Activated CD8-positive, alpha-beta T cell treated with anti-CD3 and anti-CD28 coated beads for 36 hours (primary cell): Measurements from ENCODE around the gene FANCF. TPM values are rescaled to one million over a fixed set of nuclear protein-coding genes. Genes with fewer than 3 reads are reported as not detected.
A peak's percentile ranks its signal among the peaks of the same experiment; 100 is the strongest.

Experiments used
- ATAC-seq: fragments of 200-7000 bp; cut with Tn5 transposase; one replicate; pipeline ENCODE4 v1.10.0; 2021; ENCODE audit warnings: mild to moderate bottlenecking, moderate library complexity
- CTCF ChIA-PET: fragments of 350-600 bp; sonication (Branson Sonifier 250); formaldehyde crosslinking; loops from one replicate; lab custom pipeline; 2021; ENCODE audit warnings: antibody characterized with exemption; lab: Charles Lee
- POLR2A ChIA-PET: fragments of 350-600 bp; sonication (Branson Sonifier 250); formaldehyde crosslinking; loops from one replicate; lab custom pipeline; 2021; ENCODE audit warnings: antibody characterized with exemption; lab: Charles Lee
- DNase-seq: peaks from one replicate; pipeline ENCODE4 v3.0.0-alpha.2; 2020
- H3K27ac Mint-ChIP-seq: one replicate; pipeline ENCODE4 v1.8.0; 2021; ENCODE audit warnings: mild to moderate bottlenecking, mixed read lengths
- H3K27me3 Mint-ChIP-seq: one replicate; pipeline ENCODE4 v1.8.0; 2021; ENCODE audit warnings: mixed read lengths
- H3K36me3 Mint-ChIP-seq: one replicate; pipeline ENCODE4 v1.8.0; 2021; ENCODE audit warnings: low read depth, mixed read lengths
- H3K4me1 Mint-ChIP-seq: one replicate; pipeline ENCODE4 v1.8.0; 2021; ENCODE audit warnings: low read depth, mixed read lengths
- H3K4me3 Mint-ChIP-seq: one replicate; pipeline ENCODE4 v1.8.0; 2021; ENCODE audit warnings: mild to moderate bottlenecking, moderate library complexity, mixed read lengths
- H3K9me3 Mint-ChIP-seq: one replicate; pipeline ENCODE4 v1.8.0; 2021; ENCODE audit warnings: mixed read lengths
- CTCF ChIP-seq: fragments of 200-600 bp; IDR thresholded peaks from one replicate; pipeline ENCODE4 v1.8.0; 2022; ENCODE audit warnings: antibody characterized with exemption, mild to moderate bottlenecking
- intact Hi-C: fragments of 100-400 bp; cut with micrococcal nuclease; formaldehyde crosslinking; loops from one replicate; pipeline ENCODE4 v1.10.0; 2022
- total RNA-seq, 2 experiments: library from RNA; stranded (reverse); gene quantifications; one replicate each; pipeline ENCODE4 v1.2.3, GENCODE V29; 2021

FANCF gene
- total RNA-seq, result 10 to 100 TPM; 13.4 to 14.9 TPM

- DNase-seq (peak; percentile 97), ATAC-seq (peak; percentile 97)
- ChIA-PET POLR2A (interaction anchor here (0.6 to 2.5 kb wide), 7 partner anchors 8 to 204 kb away, joined by 3 to 11 read pairs (median 4); partner anchors contain the start of gene SVIP), CTCF (interaction anchor here (1.0 to 2.0 kb wide), 4 partner anchors 9 to 162 kb away, joined by 3 to 7 read pairs (median 6); no protein-coding TSS in a partner anchor)
- Mint-ChIP-seq H3K27ac (peak within 1 kb of the TSS; percentile 98), H3K9me3 (no peaks in the 10 kb centered on the region), H3K4me3 (peak within 1 kb of the TSS; percentile 96), H3K36me3 (peaks cover 28% of the 10 kb centered on the region), H3K27me3 (no peaks in the 10 kb centered on the region), H3K4me1 (peaks cover 31% of the 10 kb centered on the region)
- intact Hi-C loops, result no loop called here
- TF ChIP-seq CTCF, result no peak
Measured at GRCh38 chr11:22625448-22626287, at the start of gene FANCF. Gene FANCF, minus strand, starts transcription at chr11:22625823. Its CDS starts 13 bp downstream, at chr11:22625810.

DNA sequence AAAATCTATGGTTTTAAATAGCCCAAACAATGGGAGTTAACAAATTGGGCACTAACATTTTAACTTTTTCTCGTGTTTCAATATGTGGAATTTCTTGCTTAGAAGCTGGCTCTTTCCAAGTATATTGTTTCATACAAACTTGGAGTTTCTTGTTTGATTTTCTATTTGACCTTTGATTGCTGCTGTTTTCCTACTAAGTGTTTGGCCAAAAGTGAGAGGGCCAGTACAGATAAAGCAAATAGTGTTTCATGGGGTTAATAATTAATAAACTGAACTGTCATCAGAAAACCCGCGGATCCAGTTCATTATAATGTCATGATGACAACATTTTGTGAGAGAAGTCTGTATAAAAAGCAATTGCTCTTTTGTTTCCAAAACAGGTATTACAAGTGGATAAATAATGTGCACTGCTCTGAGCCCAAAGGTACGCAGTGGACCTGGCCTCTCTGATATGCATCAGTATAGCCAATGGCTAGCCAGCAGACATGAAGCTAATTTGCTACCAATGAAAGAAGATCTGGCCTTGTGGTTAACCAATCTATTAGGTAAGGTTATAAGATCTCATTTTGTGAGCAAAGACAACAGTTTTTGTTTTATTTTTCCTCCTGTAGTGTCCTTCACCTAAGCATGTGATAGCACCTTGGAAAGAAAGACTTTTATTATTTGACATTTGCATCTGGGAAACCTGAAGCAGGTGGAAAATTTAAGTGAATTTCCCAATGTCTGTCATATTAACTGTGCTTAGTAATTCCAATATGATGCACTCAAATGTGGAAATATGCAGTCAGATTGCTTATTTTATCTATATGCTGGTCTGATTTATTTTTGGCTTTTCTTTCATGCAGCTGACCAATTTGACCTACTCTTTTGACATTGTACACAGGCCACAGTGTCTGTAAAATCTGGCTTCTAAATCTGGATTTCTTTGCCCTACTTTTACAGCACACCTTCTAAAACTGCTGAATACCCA, 49.1 kb upstream of the FANCF start:
- H3K4me3 Mint-ChIP-seq, result no peak overlapping the region
- DNase-seq, result no peak
- H3K4me1 Mint-ChIP-seq, result no peaks in the 10 kb centered on the region
- ChIA-PET CTCF (interaction anchor here (1.2 to 2.6 kb wide), 2 partner anchors 8 to 113 kb away, joined by 5 to 6 read pairs; partner anchors contain the start of gene GAS2), POLR2A (no interaction called here)
- intact Hi-C loops, result loop anchor here (5.0 to 10.0 kb wide), 2 partner anchors 58 to 110 kb away; no protein-coding TSS in a partner anchor
- no peak overlapping the region for H3K27ac Mint-ChIP-seq
- H3K27me3 Mint-ChIP-seq, result peaks cover 16% of the 10 kb centered on the region
- TF ChIP-seq CTCF, result no peak
- no peaks in the 10 kb centered on the region for H3K36me3 Mint-ChIP-seq
- ATAC-seq, result no peak
- no peaks in the 10 kb centered on the region for H3K9me3 Mint-ChIP-seq

GRCh38 chr11:22671751-22672150, 46.1 kb upstream of the FANCF start:
- ChIA-PET POLR2A (no interaction called here), CTCF (interaction anchor here (1.1 to 2.5 kb wide), 4 partner anchors 15 to 116 kb away, joined by 4 to 11 read pairs (median 5); no protein-coding TSS in a partner anchor)
- Mint-ChIP-seq H3K9me3 (no peaks in the 10 kb centered on the region), H3K4me3 (no peak overlapping the region), H3K36me3 (no peaks in the 10 kb centered on the region), H3K27ac (no peak overlapping the region), H3K4me1 (peaks cover 14% of the 10 kb centered on the region), H3K27me3 (peaks cover 37% of the 10 kb centered on the region)
- intact Hi-C loops, result loop anchor here (5.0 to 10.0 kb wide), 2 partner anchors 61 to 113 kb away; no protein-coding TSS in a partner anchor
- DNase-seq (no peak), ATAC-seq (no peak)
- no peak for TF ChIP-seq CTCF

GRCh38 chr11:22670830-22671229, 45.2 kb upstream of the FANCF start:
- no peak overlapping the region for H3K4me3 Mint-ChIP-seq
- H3K9me3 Mint-ChIP-seq, result no peaks in the 10 kb centered on the region
- peaks cover 19% of the 10 kb centered on the region for H3K4me1 Mint-ChIP-seq
- H3K27me3 Mint-ChIP-seq, result peaks cover 45% of the 10 kb centered on the region
- ChIA-PET POLR2A (no interaction called here), CTCF (interaction anchor here (1.0 to 2.5 kb wide), 7 partner anchors 14 to 158 kb away, joined by 3 to 11 read pairs (median 4); no protein-coding TSS in a partner anchor)
- peak; percentile 27 for TF ChIP-seq CTCF
- DNase-seq, result no peak
- no peak overlapping the region for H3K27ac Mint-ChIP-seq
- H3K36me3 Mint-ChIP-seq, result no peaks in the 10 kb centered on the region
- no peak for ATAC-seq
- intact Hi-C loops, result loop anchor here (5.0 to 10.0 kb wide), 2 partner anchors 61 to 114 kb away; no protein-coding TSS in a partner anchor
